ENCODE results near the gene EFCC1. TPM values are rescaled to one million over a fixed set of nuclear protein-coding genes. Genes with fewer than 3 reads are reported as not detected.

The EFCC1 gene
- total and polyA plus RNA-seq, 2 of the 8 experiments (the other 6 are each of a cell fraction or from before 2014, with no cell fraction given), result 0.14 to 0.37 TPM

- H3K4me1 ChIP-seq (replicated peaks in 1 of 4; ENCODE audit: control insufficient read depth in 3 of 4, insufficient read depth in 4 of 4, low read length in 3 of 4), result peaks cover 0 to 17% (median 11%) of the 10 kb centered on the region in 4 experiments; a peak in 6 of 7 replicates
- no peak overlapping the region for H3K27ac ChIP-seq (ENCODE audit: low read depth, low read length)
- H3K9me3 ChIP-seq (ENCODE audit: insufficient read depth in 2 of 2, low read depth in 1 of 2, low read length in 1 of 2), result no peaks in the 10 kb centered on the region
- H4K8ac ChIP-seq (ENCODE audit: extremely low read depth, insufficient read depth, low read length), result no peak overlapping the region; the same call in 1 of the 2 replicates
- H3K36me3 ChIP-seq (ENCODE audit: control insufficient read depth in 2 of 4, insufficient read depth in 4 of 4, low read length in 3 of 4), result peaks cover 0 to 13% (median 0%) of the 10 kb centered on the region in 4 experiments; a peak in 1 of 8 replicates
- H3K14ac ChIP-seq (ENCODE audit: insufficient read length), result no peak overlapping the region
- no peak overlapping the region for H3K23ac ChIP-seq (ENCODE audit: insufficient read length)
- no peak for FAIRE-seq
- ChIA-PET POLR2A (ENCODE audit: partially characterized antibody) (interaction anchor here (0.7 to 4.4 kb wide), 3 partner anchors 7 to 438 kb away, joined by 3 to 13 read pairs (median 5); partner anchors contain the start of gene CFAP92), CTCF (ENCODE audit: partially characterized antibody) (interaction anchor here (0.7 to 3.2 kb wide), 6 partner anchors 11 to 111 kb away, joined by 3 to 15 read pairs (median 4); no protein-coding TSS in a partner anchor)
- no peak overlapping the region for H3K56ac ChIP-seq (replicated peaks; ENCODE audit: insufficient read length, low read depth, low read length)
- H3K18ac ChIP-seq (ENCODE audit: extremely low read depth, low read length), result no peak overlapping the region
- H2AK5ac ChIP-seq (ENCODE audit: low read depth, low read length), result no peak overlapping the region
- H4K20me1 ChIP-seq (replicated peaks in 1 of 2; ENCODE audit: control insufficient read depth in 1 of 2, insufficient read depth in 2 of 2, low read length in 2 of 2), result peaks cover 2 to 9% of the 10 kb centered on the region in 2 experiments
- no peak overlapping the region for H3K4me3 ChIP-seq (ENCODE audit: extremely low read depth in 1 of 4, insufficient read depth in 2 of 4, low read depth in 3 of 4, low read length in 4 of 4)
- H3K4me2 ChIP-seq (ENCODE audit: insufficient read depth in 1 of 2, low read depth in 2 of 2, low read length in 2 of 2), result no peak overlapping the region; a peak in 1 of 4 replicates
- 77% methylated on average over 6 of the region's 6 CpGs; no CpG with 5 or more reads in 1 of the 2 experiments for WGBS, 2 experiments (ENCODE audit: extremely low coverage in 1 of 2, insufficient coverage in 1 of 2, insufficient read length in 1 of 2, insufficient replicate concordance in 2 of 2, low coverage in 1 of 2, low lambda C conversion rate in 2 of 2, missing lambda C conversion rate in 1 of 2)
- H3K4ac ChIP-seq (replicated peaks; ENCODE audit: insufficient read length, low read depth, low read length), result no peak overlapping the region
- peaks cover 21% of the 10 kb centered on the region; the same call in 1 of the 2 replicates for H3K23me2 ChIP-seq (ENCODE audit: low read depth, low read length)
- H3K9ac ChIP-seq (replicated peaks in 1 of 4; ENCODE audit: extremely low read depth in 1 of 4, low read depth in 3 of 4, low read length in 3 of 4), result 0 out of 7 replicates have a peak overlapping the region, but pooled peaks of 1 of the 4 experiments have one; percentile 7
- H2BK120ac ChIP-seq (replicated peaks; ENCODE audit: low read depth, low read length), result no peak overlapping the region
- peak overlapping the region; percentile 48; the same call in 1 of the 2 replicates for H2BK20ac ChIP-seq (ENCODE audit: low read length)
- H2AFZ ChIP-seq (ENCODE audit: low read length), result no peak overlapping the region
- peak overlapping the region; percentile 72; the same call in 1 of the 2 replicates for H2BK15ac ChIP-seq (ENCODE audit: low read length)
- H3K79me2 ChIP-seq (ENCODE audit: control insufficient read depth in 1 of 2, insufficient read depth in 2 of 2, low read length in 2 of 2), result no peaks in the 10 kb centered on the region
- no peak overlapping the region for H4K91ac ChIP-seq (replicated peaks; ENCODE audit: insufficient read length, low read length)
- H3K27me3 ChIP-seq (replicated peaks in 1 of 4; ENCODE audit: control insufficient read depth in 3 of 4, extremely low read depth in 1 of 4, insufficient read depth in 3 of 4, low read length in 3 of 4), result peaks cover 50 to 67% (median 55%) of the 10 kb centered on the region in 4 experiments
- no peaks in the 10 kb centered on the region for H3K79me1 ChIP-seq (ENCODE audit: low read depth, low read length)
- no peak overlapping the region for H4K5ac ChIP-seq (ENCODE audit: insufficient read length, low read depth, low read length)
- no peak overlapping the region for H2BK5ac ChIP-seq (ENCODE audit: low read depth, low read length)
- DNase-seq (ENCODE audit: low read depth in 1 of 2, low spot score in 2 of 2), result no peak
- 0 out of 2 replicates have a peak overlapping the region, but pooled peaks have one; percentile 27 for H2BK12ac ChIP-seq (ENCODE audit: low read depth, low read length)
- TF ChIP-seq MAX (IDR thresholded peaks at IDR 0.05) (no peak), RXRA (IDR thresholded peaks at IDR 0.05; ENCODE audit: insufficient read depth, low read depth, low read length) (no peak), GABPA (IDR thresholded peaks at IDR 0.05; ENCODE audit: borderline replicate concordance, insufficient read depth, low read length) (no peak), POU5F1 (IDR thresholded peaks at IDR 0.05; ENCODE audit: low read depth, low read length) (no peak), ATF2 (IDR thresholded peaks at IDR 0.05; ENCODE audit: low read length) (no peak), RFX5 (IDR thresholded peaks at IDR 0.05; ENCODE audit: borderline replicate concordance, low read depth, low read length) (no peak), KDM1A (IDR thresholded peaks at IDR 0.05; ENCODE audit: borderline replicate concordance, low read length) (no peak), KDM4A (IDR thresholded peaks at IDR 0.05; ENCODE audit: low read depth, low read length, severe bottlenecking) (no peak), MAFK (IDR thresholded peaks at IDR 0.05; ENCODE audit: low read depth, low read length) (no peak), SIRT6 (IDR thresholded peaks at IDR 0.05; ENCODE audit: low read length) (no peak)
These were observed 3.7 kb downstream of the EFCC1 start for GRCh38 chr3:129004639-129005295.
